HCT116 (cell line): Measurements from ENCODE around the gene ADD2.

Source experiments
- CTCF ChIP-seq, 3 experiments: fragments of 200-600 bp in 1 of 3; sonication (generic) in 1 of 3; IDR thresholded peaks in 2 of 3; conservative IDR thresholded peaks in 1 of 3; 2 replicates each; pipeline ENCODE4 v1.5.1; 2012 to 2017; ENCODE audit warnings: low read depth in 2 of 3, low read length in 2 of 3, antibody characterized with exemption in 1 of 3, borderline replicate concordance in 1 of 3, control low read depth in 1 of 3, mild to moderate bottlenecking in 1 of 3, mixed read lengths in 1 of 3, mixed run types in 1 of 3, moderate library complexity in 1 of 3; ENCODE audit not compliant: insufficient read depth in 1 of 3
- EZH2 ChIP-seq: fragments of 200-600 bp; sonication (generic); IDR thresholded peaks from 2 replicates; pipeline ENCODE4 v1.6.1; 2017; ENCODE audit warnings: antibody characterized with exemption, mixed run types
- JUND ChIP-seq: IDR thresholded peaks from 2 replicates; pipeline ENCODE4 v1.6.1; 2012
- MAX ChIP-seq: IDR thresholded peaks from 2 replicates; pipeline ENCODE4 v1.6.1; 2012
- POLR2A ChIP-seq: IDR thresholded peaks from 2 replicates; pipeline ENCODE4 v1.7.0; 2011; ENCODE audit warnings: borderline replicate concordance; ENCODE audit not compliant: insufficient read depth, insufficient read length; ENCODE audit errors: extremely low read depth
- REST ChIP-seq: IDR thresholded peaks from 2 replicates; pipeline ENCODE4 v1.6.1; 2012; ENCODE audit warnings: low read depth
- SIN3A ChIP-seq: IDR thresholded peaks from 2 replicates; pipeline ENCODE4 v1.6.1; 2012; ENCODE audit warnings: low read depth
- SRF ChIP-seq: IDR thresholded peaks from 2 replicates; pipeline ENCODE4 v1.6.1; 2012; ENCODE audit warnings: low read depth
- ZBTB33 ChIP-seq: IDR thresholded peaks from 2 replicates; pipeline ENCODE4 v1.6.1; 2011; ENCODE audit warnings: mild to moderate bottlenecking, low read length, moderate library complexity; ENCODE audit not compliant: insufficient replicate concordance; ENCODE audit errors: extremely low read depth

GRCh38 chr2:70705160-70705850, 62.7 kb downstream of the ADD2 start:
- TF ChIP-seq CTCF (IDR thresholded peaks at IDR 0.05 in 2 of 3, conservative IDR thresholded peaks at IDR 0.05 in 1 of 3; ENCODE audit: borderline replicate concordance in 1 of 3, insufficient read depth in 1 of 3, low read depth in 2 of 3, low read length in 2 of 3) (no peak), SRF (no peak), POLR2A (no peak), REST (no peak), ZBTB33 (no peak), JUND (no peak), MAX (no peak), EZH2 (no peak), SIN3A (no peak)
